Measurements from ENCODE around the gene TNFSF15.

Gene TNFSF15

DNA sequence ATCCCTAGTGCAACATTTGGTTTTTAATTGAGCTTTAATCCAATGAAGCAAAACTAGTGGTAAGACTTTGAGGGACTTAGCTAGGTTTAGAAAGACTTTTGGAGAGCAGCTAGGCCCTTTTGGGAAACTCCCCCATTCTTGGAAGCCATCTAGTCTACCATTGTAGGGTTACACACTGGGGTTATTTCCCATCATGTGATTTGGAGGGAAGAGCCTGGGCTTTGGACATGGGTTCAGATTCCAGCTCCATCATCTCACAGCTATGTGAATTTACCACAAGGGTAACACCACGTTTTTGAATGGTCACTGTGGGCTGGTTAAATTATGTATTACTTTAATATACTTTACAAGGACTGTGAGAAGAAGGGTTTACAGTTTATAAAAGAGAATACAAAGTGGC is 18.3 kb upstream of the TNFSF15 start:
- DNase-seq, result no peak

GRCh38 chr9:114823441-114823840 is 17.6 kb upstream of the TNFSF15 start:
- no peak for DNase-seq

GRCh38 chr9:114822708-114823107 is 16.9 kb upstream of the TNFSF15 start:
- DNase-seq, result no peak

- DNase-seq, result no peak
These were observed 15.1 kb upstream of the TNFSF15 start for GRCh38 chr9:114820776-114821501.

DNA sequence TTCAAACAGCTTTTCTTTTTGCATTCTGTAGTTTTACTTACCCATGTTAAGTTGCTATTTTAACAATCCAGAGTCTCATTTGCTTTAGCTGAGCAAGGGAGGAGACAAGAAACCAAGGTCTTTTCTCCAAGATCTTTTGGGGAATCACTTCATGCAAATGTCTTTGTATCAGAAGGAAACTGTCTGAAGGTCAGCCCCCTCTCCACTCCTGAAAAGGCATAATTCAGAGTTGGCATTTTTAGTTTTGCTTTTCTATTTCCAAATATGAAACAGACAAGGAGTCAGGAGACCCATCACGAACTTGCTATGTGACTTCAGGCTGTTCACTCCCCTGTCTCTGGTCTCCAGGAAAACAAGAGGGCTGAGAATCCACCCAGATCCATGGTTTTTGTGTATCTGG is 12.3 kb upstream of the TNFSF15 start:
- no peak for DNase-seq

DNA sequence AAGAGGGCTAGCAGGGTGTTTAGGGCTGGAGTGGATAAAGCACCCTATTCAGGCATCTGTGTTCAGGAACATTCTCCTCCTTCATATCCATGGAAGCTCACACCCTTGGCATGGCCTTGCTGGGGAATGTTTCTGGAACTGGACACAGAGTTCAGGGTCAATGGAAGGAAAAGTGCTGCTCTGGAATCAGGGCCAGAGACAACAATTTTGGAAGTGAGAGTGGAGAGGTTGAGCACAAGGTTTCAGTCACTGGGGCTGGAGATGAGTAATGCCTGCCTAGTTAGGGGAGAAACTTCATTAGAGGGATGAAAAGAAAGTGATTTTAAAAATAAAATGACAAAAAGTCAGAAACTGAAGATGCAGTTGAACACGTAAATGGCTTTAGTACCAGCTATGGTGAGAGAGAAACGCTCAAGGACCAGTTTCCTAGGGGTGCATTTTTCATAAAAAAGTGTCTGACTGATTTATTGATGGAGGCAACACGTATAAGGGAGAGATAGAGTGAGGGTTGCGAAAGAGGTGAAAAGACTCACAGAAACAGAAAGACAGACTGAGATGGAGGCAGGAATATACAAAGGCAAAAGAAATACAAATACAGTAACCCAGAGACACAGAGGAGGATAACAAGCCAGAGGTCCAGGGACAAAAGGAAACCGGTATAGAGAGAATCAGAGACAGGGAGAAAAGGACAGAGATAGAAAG is 8.0 kb upstream of the TNFSF15 start:
- no peak for DNase-seq

- DNase-seq, result no peak
These were observed 6.3 kb upstream of the TNFSF15 start for GRCh38 chr9:114811966-114812636.

DNA sequence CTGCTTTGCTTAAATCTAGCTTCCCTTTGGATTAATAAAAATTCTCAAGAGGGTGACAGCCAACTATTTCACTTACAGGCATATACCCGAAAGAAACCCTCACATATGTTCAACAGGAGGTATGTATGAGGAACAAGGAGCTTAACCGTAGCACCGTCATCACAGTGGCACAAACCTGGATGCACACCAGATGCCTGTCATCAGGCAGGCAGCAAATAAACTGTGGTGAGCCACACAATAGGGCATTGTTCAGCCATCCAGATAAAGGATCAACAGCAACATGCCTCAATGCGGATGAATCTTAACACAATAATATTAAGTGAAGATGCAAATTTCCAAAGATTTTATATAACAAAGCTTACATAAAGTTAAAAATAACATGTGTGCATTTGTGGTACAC is 5.5 kb upstream of the TNFSF15 start:
- no peak for DNase-seq

- no peak for DNase-seq
These were observed 4.8 kb upstream of the TNFSF15 start for GRCh38 chr9:114810614-114811013.

GRCh38 chr9:114806526-114806900 is 674 bp upstream of the TNFSF15 start:
- no peak for DNase-seq

- no peak for DNase-seq
These were observed 1.3 kb downstream of the TNFSF15 start for GRCh38 chr9:114804505-114804904.

DNA sequence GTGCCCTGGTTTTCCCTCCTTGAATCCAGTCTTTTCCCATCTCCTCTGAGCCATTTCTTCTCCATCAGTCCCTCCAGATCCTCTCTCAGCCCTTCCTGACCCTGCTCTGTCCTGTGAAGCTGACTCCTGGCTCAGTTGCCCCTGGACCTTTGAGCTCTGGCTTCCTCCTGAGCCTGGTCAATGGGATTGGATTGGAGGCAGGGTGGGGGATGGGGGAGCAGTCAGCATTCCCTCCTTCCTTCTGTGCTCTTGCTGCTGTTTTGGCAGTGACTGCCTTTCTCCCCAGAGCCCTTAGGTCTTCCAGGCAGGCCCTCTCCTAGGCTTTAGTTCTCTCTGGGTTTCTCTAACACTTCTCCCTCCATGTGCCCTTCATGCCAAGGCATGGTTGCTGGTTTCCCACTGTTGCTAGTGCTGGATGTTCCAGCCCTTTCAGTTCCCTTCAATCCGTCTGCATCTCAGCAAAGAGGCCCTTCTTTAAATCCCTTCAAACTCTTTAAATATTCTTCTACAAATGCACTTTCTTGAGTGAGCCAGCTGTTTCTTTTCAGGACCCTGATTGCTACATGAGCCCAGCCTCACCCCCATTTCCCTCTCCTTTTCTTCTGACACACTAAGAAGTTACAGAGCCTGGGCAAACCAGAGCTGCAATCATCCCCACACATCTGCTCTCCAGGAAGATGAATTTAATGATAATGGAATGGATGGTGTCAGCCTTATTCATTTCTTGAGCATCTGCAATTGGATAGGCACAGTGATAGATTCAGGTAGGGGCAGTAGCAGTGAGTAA is 2.2 kb downstream of the TNFSF15 start:
- DNase-seq, result no peak

DNA sequence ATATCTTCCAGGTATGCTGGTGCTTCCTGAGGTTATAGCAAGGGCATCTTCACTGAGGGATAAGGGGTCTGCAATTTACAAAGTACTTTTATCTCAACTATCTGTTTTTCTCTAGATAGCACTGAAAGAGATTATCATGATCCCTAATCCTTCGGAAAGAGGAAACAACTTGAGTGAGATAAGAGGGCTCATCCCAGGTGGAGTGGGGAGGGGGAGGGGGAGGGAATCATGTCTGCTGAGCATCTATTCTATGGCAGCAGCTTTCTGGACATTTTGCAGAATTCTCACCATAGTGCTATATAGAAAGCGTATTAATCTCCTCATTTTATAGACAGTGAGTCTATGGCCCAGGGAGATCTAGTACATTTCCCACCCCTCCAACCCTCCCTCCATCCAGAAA is 5.9 kb downstream of the TNFSF15 start:
- no peak for DNase-seq

DNA sequence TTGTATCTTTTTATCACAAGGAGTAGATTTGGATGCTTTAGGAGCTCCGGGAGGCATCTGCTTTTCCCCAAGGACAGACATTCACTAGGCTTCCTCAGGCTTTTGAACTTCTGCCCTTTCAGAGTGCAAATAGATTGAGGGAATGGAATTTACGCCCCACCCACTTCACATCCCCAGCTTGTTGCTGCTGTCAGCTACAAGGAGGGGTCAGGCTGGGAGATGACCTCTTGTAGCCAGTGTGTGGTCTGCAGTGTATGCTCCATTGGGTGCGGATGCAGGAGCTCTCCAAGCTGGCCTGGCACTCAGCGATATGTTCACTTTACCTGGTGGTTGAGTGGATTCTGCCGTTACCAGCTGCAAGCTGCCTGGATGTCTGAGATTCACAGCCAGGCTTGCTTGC is 6.4 kb downstream of the TNFSF15 start:
- DNase-seq, result no peak

DNA sequence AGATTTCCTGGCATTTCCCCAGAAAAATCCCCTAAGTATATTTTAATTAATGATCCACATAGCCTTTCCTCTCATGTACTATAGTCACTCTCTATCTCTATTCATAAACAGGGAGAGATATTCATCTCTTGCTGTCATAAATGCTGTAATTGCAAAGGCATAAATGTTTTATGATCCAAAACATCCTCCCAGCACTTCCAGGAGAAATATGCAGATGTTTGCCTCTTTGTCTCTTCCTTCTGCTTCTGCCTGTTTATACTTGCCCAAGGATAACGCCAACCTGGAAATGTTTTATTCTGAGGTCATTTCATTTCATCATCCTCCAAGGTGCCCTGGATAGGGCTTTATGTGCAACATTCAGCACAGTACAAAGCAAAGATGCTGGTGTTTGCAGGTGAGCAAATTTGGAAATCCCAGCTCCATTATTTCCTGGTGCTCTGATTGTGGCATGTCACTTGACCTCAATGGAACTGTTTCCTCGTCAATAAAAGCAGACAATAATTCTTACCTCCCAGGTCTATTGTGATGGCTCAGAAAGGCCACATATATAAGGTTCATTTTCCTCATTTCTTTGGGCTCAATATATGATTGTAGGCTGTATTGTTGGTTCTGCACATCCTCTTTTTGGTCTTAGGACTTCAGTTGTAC is 6.9 kb downstream of the TNFSF15 start:
- DNase-seq, result no peak

DNA sequence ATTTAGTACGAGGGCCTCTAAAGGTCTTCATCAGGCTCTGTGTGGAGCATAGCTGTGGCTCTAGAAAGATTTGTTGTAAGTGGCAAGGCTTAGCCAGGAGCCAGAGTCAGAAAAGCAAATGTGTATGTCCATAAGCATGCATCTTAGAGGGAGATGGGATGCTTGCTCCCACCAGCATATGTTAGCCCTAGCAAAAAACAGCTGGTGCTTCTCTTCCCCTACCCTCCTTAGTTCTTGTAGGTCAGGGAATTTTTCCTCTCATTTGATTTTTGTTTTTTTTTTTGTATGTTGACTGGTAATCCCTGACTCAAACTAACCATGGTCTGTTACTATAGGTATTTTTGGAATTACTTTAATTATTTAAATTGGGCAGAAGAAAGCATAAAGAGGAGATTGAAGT is 7.7 kb downstream of the TNFSF15 start:
- DNase-seq, result no peak

- no peak for DNase-seq
These were observed 13.4 kb downstream of the TNFSF15 start for GRCh38 chr9:114792396-114792795.

GRCh38 chr9:114791736-114792135 is 14.1 kb downstream of the TNFSF15 start:
- DNase-seq, result no peak

DNA sequence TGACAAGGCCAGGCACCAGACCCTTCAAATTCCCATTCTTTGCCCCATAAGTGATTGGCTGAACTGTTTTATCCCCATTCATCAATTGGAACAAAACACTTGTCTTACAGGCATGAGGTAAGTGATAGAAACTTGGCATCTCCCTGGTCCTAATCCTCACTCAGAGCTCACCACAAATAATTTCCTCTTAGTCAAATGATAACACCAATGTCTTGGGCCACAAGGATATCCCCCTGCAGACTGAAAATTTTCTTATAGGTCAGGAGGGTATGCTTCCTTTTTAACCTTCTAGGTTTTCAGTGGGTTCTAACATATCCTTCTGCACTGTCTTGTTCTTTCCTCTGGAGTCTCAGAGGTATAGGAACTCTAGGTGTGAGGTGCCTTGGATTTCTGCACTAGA is 14.5 kb downstream of the TNFSF15 start:
- no peak for DNase-seq

GRCh38 chr9:114790521-114790920 is 15.3 kb downstream of the TNFSF15 start:
- no peak for DNase-seq

DNA sequence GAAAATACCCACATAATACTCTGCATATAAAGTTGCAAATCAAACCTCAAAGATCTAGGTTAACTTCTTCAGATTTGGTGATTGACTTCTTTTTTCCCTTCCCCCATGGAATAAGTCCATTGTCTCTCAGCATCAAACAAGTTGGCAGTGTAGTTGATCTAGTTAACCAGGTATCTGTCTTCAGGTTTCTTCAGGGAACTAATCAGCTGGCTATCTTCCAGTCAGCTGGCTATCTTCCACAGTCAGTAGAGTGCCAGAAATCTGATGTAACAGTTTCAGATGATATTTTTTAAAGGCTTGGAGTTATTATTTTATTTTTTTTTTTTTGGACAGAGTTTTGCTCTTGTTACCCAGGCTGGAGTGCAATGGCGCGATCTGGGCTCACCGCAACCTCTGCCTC is 16.8 kb downstream of the TNFSF15 start:
- no peak for DNase-seq

- no peak for DNase-seq
These were observed 17.9 kb downstream of the TNFSF15 start for GRCh38 chr9:114787781-114788498.

Data from activated CD4-positive, alpha-beta T cell treated with anti-CD3 and anti-CD28 coated beads, Interleukin-2, amount 50 U/mL, for 1 hour (primary cell).